Measurements from ENCODE around the gene CTIF.

Gene CTIF

DNA sequence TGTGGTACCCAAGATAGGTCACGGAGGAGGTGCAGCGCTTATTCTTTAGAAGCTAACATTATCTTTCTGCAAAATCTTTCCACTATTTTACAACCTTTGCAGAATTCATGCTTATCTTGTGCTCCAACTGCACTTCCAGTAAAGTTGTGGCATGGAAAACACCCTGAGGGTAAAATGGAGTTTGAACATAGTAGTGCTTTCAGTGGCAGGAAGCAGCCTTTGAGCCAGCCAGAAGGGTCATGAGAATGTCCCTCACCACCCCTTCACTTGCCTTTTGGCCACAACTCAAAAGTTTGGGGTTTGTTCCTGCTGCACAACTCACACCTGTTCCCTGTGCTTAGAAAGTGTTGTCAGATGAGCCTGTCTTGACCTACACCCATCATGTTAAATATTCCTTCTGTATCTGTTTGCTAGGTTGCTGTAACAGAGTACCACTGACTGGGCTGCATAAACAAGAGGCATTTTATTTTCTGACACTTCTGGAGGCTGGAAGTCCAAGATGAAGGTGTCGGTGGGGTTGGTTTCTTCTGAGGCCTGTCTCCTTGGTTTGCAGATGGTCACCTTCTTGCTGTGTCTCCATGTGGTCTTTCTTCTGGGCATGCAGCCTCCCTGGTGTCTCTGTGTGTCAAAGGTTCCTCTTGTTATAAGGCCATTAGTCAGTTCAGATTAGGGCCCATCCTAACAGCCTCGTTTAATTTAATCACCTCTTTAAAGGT, 217.8 kb downstream of the CTIF start:
- ChIA-PET CTCF (interaction anchor here (0.7 kb wide), 1 partner anchor 20 kb away, joined by 3 read pairs; no protein-coding TSS in a partner anchor), POLR2A (no interaction called here)
- no peak for TF ChIP-seq CTCF (IDR thresholded peaks at IDR 0.05; ENCODE audit: insufficient read depth, low read length, missing control alignments)
- no peak for DNase-seq (ENCODE audit: low read depth, low spot score)
- no peak overlapping the region for H3K4me3 ChIP-seq (ENCODE audit: low read depth, low read length)

DNA sequence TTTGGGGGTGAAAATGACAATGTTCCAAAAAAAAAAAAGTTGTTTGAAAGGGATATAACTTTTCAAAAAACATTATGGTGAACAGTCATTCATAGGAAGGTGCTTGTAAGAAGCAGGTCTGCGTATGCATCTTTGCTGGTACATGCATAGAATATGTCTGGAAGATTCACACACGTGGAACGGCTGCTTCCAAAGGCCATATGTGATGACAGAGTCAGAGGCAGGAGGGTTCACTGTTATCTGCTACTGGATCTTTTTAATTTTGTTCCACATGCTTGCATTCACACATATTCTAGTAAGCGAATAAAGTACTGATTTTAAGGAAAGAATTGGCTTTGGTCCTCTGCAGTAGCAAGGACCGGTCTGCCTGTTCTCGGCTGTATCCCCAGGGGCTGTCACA, 218.5 kb downstream of the CTIF start:
- TF ChIP-seq CTCF (IDR thresholded peaks at IDR 0.05; ENCODE audit: insufficient read depth, low read length, missing control alignments) = no peak
- H3K4me3 ChIP-seq (ENCODE audit: low read depth, low read length) = no peak overlapping the region
- no peak for DNase-seq (ENCODE audit: low read depth, low spot score)
- ChIA-PET POLR2A (no interaction called here), CTCF (no interaction called here)

- no peak overlapping the region for H3K4me3 ChIP-seq (ENCODE audit: low read depth, low read length)
- ChIA-PET CTCF (no interaction called here), POLR2A (no interaction called here)
- TF ChIP-seq CTCF (IDR thresholded peaks at IDR 0.05; ENCODE audit: insufficient read depth, low read length, missing control alignments) = no peak
- DNase-seq (ENCODE audit: low read depth, low spot score) = no peak
Measured at GRCh38 chr18:48757906-48758305, 219.1 kb downstream of the CTIF start.

DNA sequence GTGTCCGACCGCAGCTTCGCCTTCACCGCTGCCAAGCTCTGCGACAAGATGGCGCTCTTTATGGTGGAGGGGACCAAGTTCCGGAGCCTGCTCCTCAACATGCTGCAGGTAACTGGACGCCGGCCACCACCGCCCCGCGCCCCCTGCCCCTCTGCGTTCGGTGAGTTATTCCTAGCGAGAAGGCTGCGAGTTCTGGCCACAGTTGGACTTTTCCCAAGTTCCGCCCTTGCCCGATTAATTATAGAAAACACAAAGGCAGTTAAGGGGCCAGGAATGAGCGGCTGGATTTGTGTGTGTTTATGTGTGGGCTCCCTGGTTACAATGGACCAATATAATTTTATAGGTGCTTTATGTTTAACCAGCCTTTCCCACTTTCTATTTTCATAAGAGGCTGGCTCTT, 222.8 kb downstream of the CTIF start:
- ChIA-PET POLR2A (no interaction called here), CTCF (no interaction called here)
- no peak overlapping the region for H3K4me3 ChIP-seq (ENCODE audit: low read depth, low read length)
- TF ChIP-seq CTCF (IDR thresholded peaks at IDR 0.05; ENCODE audit: insufficient read depth, low read length, missing control alignments) = no peak
- no peak for DNase-seq (ENCODE audit: low read depth, low spot score)

GRCh38 chr18:48762022-48762421, 223.2 kb downstream of the CTIF start:
- POLR2A ChIA-PET = no interaction called here
- no peak for TF ChIP-seq CTCF (IDR thresholded peaks at IDR 0.05; ENCODE audit: insufficient read depth, low read length, missing control alignments)
- no peak overlapping the region for H3K4me3 ChIP-seq (ENCODE audit: low read depth, low read length)
- no peak for DNase-seq (ENCODE audit: low read depth, low spot score)
- CTCF ChIA-PET = no interaction called here

GRCh38 chr18:48762836-48763718, 224.2 kb downstream of the CTIF start:
- ChIA-PET POLR2A (no interaction called here), CTCF (interaction anchor here (1.1 kb wide), 1 partner anchor 189 kb away, joined by 3 read pairs; no protein-coding TSS in a partner anchor)
- TF ChIP-seq CTCF (IDR thresholded peaks at IDR 0.05; ENCODE audit: insufficient read depth, low read length, missing control alignments) = no peak
- DNase-seq (ENCODE audit: low read depth, low spot score) = no peak
- H3K4me3 ChIP-seq (ENCODE audit: low read depth, low read length) = no peak overlapping the region
